HCT116 (cell line): Measurements from ENCODE around the gene TXNDC11. TPM values are rescaled to one million over a fixed set of nuclear protein-coding genes. Genes with fewer than 3 reads are reported as not detected.

ENCODE experiments used
- ATAC-seq: fragments of 200-7000 bp; cut with Tn5 transposase; 2 replicates; pipeline ENCODE4 v1.9.1; 2020; ENCODE audit warnings: mild to moderate bottlenecking, moderate library complexity
- BruUV-seq: library from RNA; stranded (reverse); fragments of 400-500 nt; replicated peaks from 2 replicates; lab custom pipeline; 2021; lab: Mats Ljungman, UMichigan
- CTCF ChIA-PET: fragments of 300-600 bp; sonication (Branson Sonifier 250); formaldehyde crosslinking; loops from one replicate; lab custom pipeline; 2021; ENCODE audit warnings: antibody characterized with exemption; lab: Charles Lee
- POLR2A ChIA-PET: fragments of 300-600, 350-600 bp; sonication (Branson Sonifier 250); formaldehyde crosslinking; loops from one replicate; lab custom pipeline; 2021; ENCODE audit warnings: antibody characterized with exemption; lab: Charles Lee
- RAD21 ChIA-PET, 2 experiments: fragments of 300-600 bp; sonication (Branson Sonifier 250); formaldehyde crosslinking; loops; one replicate each; lab custom pipeline; 2023; ENCODE audit warnings: low total read pairs in 2 of 2; ENCODE audit not compliant: uncharacterized antibody in 2 of 2, unreplicated experiment in 2 of 2, low non-redundant PET in 1 of 2; lab: Charles Lee
- DNase-seq: peaks from one replicate; pipeline ENCODE4 v3.0.0-alpha.2; 2010; ENCODE audit warnings: low read depth, low spot score
- H2AFZ ChIP-seq: fragments of 200-600 bp; shearing (Covaris generic), sonication (generic); 2 replicates; pipeline ENCODE4 v1.6.1; 2017; ENCODE audit warnings: low read depth, mixed run types, mixed read lengths, antibody characterized with exemption, low read length; ENCODE audit not compliant: poor library complexity, severe bottlenecking
- H3K27ac ChIP-seq: 2 replicates; pipeline ENCODE4 v1.5.1; 2012; ENCODE audit warnings: low read depth, low read length
- H3K27me3 ChIP-seq: fragments of 200-600 bp; sonication (generic); 2 replicates; pipeline ENCODE4 v1.6.1; 2016; ENCODE audit warnings: mixed run types, low read length, mixed read lengths; ENCODE audit not compliant: insufficient read depth
- H3K36me3 ChIP-seq, 2 experiments: fragments of 200-500 bp in 1 of 2; fragments of 200-600 bp in 1 of 2; sonication (Bioruptor generic) in 1 of 2; sonication (generic) in 1 of 2; 2 replicates each; pipeline versions ENCODE4 v1.5.1 to v1.6.1; 2014 to 2016; ENCODE audit warnings: low read length in 2 of 2, inconsistent platforms in 1 of 2, mixed read lengths in 1 of 2, mixed run types in 1 of 2; ENCODE audit not compliant: insufficient read depth in 2 of 2, control insufficient read depth in 1 of 2
- H3K4me1 ChIP-seq, 2 experiments: fragments of 200-600 bp in 1 of 2; sonication (generic) in 1 of 2; 2 replicates each; pipeline versions ENCODE4 v1.5.1 to v1.6.1; 2012 to 2017; ENCODE audit warnings: low read length in 2 of 2, inconsistent platforms in 1 of 2, mild to moderate bottlenecking in 1 of 2, mixed read lengths in 1 of 2, mixed run types in 1 of 2, moderate library complexity in 1 of 2; ENCODE audit not compliant: insufficient read depth in 2 of 2, control insufficient read depth in 1 of 2
- H3K4me2 ChIP-seq: fragments of 200-600 bp; sonication (generic); 2 replicates; pipeline ENCODE4 v1.6.1; 2017; ENCODE audit warnings: mixed run types, low read length, mixed read lengths
- H3K4me3 ChIP-seq, 2 experiments: fragments of 200-600 bp in 1 of 2; sonication (generic) in 1 of 2; replicated peaks in 1 of 2; 2 replicates each; pipeline ENCODE4 v1.5.1; 2011 to 2016; ENCODE audit warnings: low read length in 2 of 2, control low read depth in 1 of 2, low read depth in 1 of 2, mild to moderate bottlenecking in 1 of 2, mixed read lengths in 1 of 2, mixed run types in 1 of 2
- H3K79me2 ChIP-seq: fragments of 200-600 bp; sonication (generic); 2 replicates; pipeline ENCODE4 v1.6.1; 2017; ENCODE audit warnings: mild to moderate bottlenecking, mixed run types, low read length, moderate library complexity, mixed read lengths; ENCODE audit not compliant: insufficient read depth
- H3K9ac ChIP-seq: fragments of 200-600 bp; sonication (generic); 2 replicates; pipeline ENCODE4 v1.6.1; 2016; ENCODE audit warnings: low read length, mixed read lengths
- H3K9me2 ChIP-seq: fragments of 200-600 bp; sonication (generic), shearing (Covaris generic); 2 replicates; pipeline ENCODE4 v1.6.1; 2017; ENCODE audit warnings: mixed run types, mild to moderate bottlenecking, moderate library complexity; ENCODE audit not compliant: insufficient read depth
- H3K9me3 ChIP-seq, 2 experiments: fragments of 200-500 bp in 1 of 2; fragments of 200-600 bp in 1 of 2; sonication (Bioruptor generic) in 1 of 2; sonication (generic) in 1 of 2; 2 replicates each; pipeline ENCODE4 v1.6.1; 2014 to 2017; ENCODE audit warnings: low read length in 2 of 2, mixed read lengths in 2 of 2, inconsistent platforms in 1 of 2, low read depth in 1 of 2, mild to moderate bottlenecking in 1 of 2, mixed run types in 1 of 2, moderate library complexity in 1 of 2; ENCODE audit not compliant: control insufficient read depth in 1 of 2, insufficient read depth in 1 of 2
- H4K20me1 ChIP-seq: fragments of 200-600 bp; sonication (generic), shearing (Covaris generic); 2 replicates; pipeline ENCODE4 v1.6.1; 2017; ENCODE audit warnings: mixed run types, mild to moderate bottlenecking, moderate library complexity; ENCODE audit not compliant: insufficient read depth
- CBX3 ChIP-seq: IDR thresholded peaks from 2 replicates; pipeline ENCODE4 v1.6.1; 2012; ENCODE audit warnings: low read depth
- CEBPB ChIP-seq: IDR thresholded peaks from 2 replicates; pipeline ENCODE4 v1.6.1; 2012; ENCODE audit warnings: low read depth
- ELF1 ChIP-seq: IDR thresholded peaks from 2 replicates; pipeline ENCODE4 v1.6.1; 2012; ENCODE audit warnings: low read depth, borderline replicate concordance
- EZH2phosphoT487 ChIP-seq: fragments of 200-600 bp; IDR thresholded peaks from 2 replicates; pipeline ENCODE4 v1.6.1; 2018; ENCODE audit warnings: antibody characterized with exemption, borderline replicate concordance
- FOSL1 ChIP-seq: IDR thresholded peaks from 2 replicates; pipeline ENCODE4 v1.6.1; 2012; ENCODE audit warnings: low read depth
- POLR2A ChIP-seq: IDR thresholded peaks from 2 replicates; pipeline ENCODE4 v1.7.0; 2011; ENCODE audit warnings: borderline replicate concordance; ENCODE audit not compliant: insufficient read depth, insufficient read length; ENCODE audit errors: extremely low read depth
- POLR2AphosphoS5 ChIP-seq: IDR thresholded peaks from 2 replicates; pipeline ENCODE4 v1.6.1; 2011; ENCODE audit warnings: mild to moderate bottlenecking, low read depth, low read length, moderate library complexity
- RAD21 ChIP-seq: IDR thresholded peaks from 2 replicates; pipeline ENCODE4 v1.6.1; 2012; ENCODE audit warnings: low read depth, mild to moderate bottlenecking
- SIN3A ChIP-seq: IDR thresholded peaks from 2 replicates; pipeline ENCODE4 v1.6.1; 2012; ENCODE audit warnings: low read depth
- SP1 ChIP-seq: IDR thresholded peaks from 2 replicates; pipeline ENCODE4 v1.6.1; 2012; ENCODE audit warnings: low read depth
- SRF ChIP-seq: IDR thresholded peaks from 2 replicates; pipeline ENCODE4 v1.6.1; 2012; ENCODE audit warnings: low read depth
- YY1 ChIP-seq: IDR thresholded peaks from 2 replicates; pipeline ENCODE4 v1.6.1; 2011; ENCODE audit warnings: low read length, low read depth, moderate library complexity, mild to moderate bottlenecking; ENCODE audit not compliant: insufficient replicate concordance; ENCODE audit errors: extremely low read depth
- ZFX ChIP-seq: fragments of 450-650 bp; IDR thresholded peaks from 2 replicates; pipeline ENCODE4 v1.6.1; 2017
- ZNF274 ChIP-seq: fragments of 200-500 bp; sonication (Bioruptor generic); IDR thresholded peaks from 2 replicates; pipeline ENCODE4 v1.6.1; 2014; ENCODE audit warnings: mild to moderate bottlenecking, low read depth, low read length, inconsistent platforms
- intact Hi-C: fragments of 100-400 bp; cut with micrococcal nuclease; formaldehyde crosslinking; loops from 2 replicates; pipeline ENCODE4 v1.10.0; 2022
- total RNA-seq: library from RNA; stranded (reverse); gene quantifications from one replicate; pipeline ENCODE4 v1.2.1, GENCODE V29; 2021; ENCODE audit not compliant: unreplicated experiment
- TF ChIP-seq, protein P1 (sequence below): IDR thresholded peaks from 2 replicates; pipeline ENCODE4 v1.6.1; 2012
- TF ChIP-seq, protein P2 (sequence below): IDR thresholded peaks from 2 replicates; pipeline ENCODE4 v1.6.1; 2012

The TXNDC11 gene
- total RNA-seq, 1 experiment from 2014 or later: 26.8 TPM

DNA sequence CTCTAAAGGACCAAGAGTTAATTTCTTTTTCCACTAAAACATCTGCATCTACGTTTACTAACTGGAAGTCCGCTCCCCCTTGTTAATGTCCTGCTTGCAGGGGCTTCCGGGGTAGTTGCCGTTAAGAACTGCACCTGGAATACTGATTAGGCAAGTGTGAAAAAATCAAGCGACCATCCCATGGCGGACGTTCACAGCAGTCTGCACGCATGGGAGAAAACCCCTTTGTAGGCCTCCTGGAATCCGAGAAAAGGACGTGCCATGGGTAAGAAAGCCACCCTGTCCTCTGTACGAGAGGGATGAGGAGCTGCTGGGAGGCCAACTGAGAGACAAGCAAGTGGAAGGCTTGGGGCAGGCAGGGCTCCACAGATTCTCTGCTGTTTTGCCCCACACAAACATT, 59.5 kb downstream of the TXNDC11 start:
- no peak overlapping the region for H3K9ac ChIP-seq
- no peak overlapping the region for H3K27ac ChIP-seq
- TF ChIP-seq POLR2A (no peak), POLR2AphosphoS5 (no peak), FOSL1 (no peak), SP1 (no peak), YY1 (no peak), ZFX (no peak), EZH2phosphoT487 (no peak), ELF1 (no peak), SIN3A (no peak), RAD21 (no peak), ZNF274 (no peak), CEBPB (no peak), SRF (no peak), CBX3 (no peak)
- TF ChIP-seq, protein P1, sequence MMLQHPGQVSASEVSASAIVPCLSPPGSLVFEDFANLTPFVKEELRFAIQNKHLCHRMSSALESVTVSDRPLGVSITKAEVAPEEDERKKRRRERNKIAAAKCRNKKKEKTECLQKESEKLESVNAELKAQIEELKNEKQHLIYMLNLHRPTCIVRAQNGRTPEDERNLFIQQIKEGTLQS: no peak
- TF ChIP-seq, protein P2, sequence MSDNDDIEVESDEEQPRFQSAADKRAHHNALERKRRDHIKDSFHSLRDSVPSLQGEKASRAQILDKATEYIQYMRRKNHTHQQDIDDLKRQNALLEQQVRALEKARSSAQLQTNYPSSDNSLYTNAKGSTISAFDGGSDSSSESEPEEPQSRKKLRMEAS: no peak
- no peaks in the 10 kb centered on the region for H3K27me3 ChIP-seq
- no peaks in the 10 kb centered on the region for H3K9me3 ChIP-seq
- ChIA-PET POLR2A (no interaction called here), RAD21 (no interaction called here), CTCF (no interaction called here)
- BruUV-seq: no TSS peak
- no peaks in the 10 kb centered on the region for H3K79me2 ChIP-seq
- H3K4me1 ChIP-seq: peaks cover 1 to 3% of the 10 kb centered on the region in 2 experiments; a peak in 2 of 4 replicates
- no peak overlapping the region for H2AFZ ChIP-seq
- no peak overlapping the region for H3K4me2 ChIP-seq
- H3K4me3 ChIP-seq: no peak overlapping the region
- intact Hi-C loops: no loop called here
- ATAC-seq: no peak
- DNase-seq: no peak
- no peaks in the 10 kb centered on the region for H3K9me2 ChIP-seq
- no peaks in the 10 kb centered on the region for H4K20me1 ChIP-seq
- peaks cover 21 to 24% of the 10 kb centered on the region in 2 experiments; a peak in 3 of 4 replicates for H3K36me3 ChIP-seq
